Trophoblast cell (in vitro differentiated cells and primary cell): ENCODE measurements around the gene STARD4.

Experiments
- DNase-seq, 2 donors: peaks; one replicate each; pipeline ENCODE4 v3.0.0-alpha.2; 2016
- H2AFZ ChIP-seq: 2 replicates; pipeline ENCODE4 v1.6.1; 2013; ENCODE audit warnings: low read length, moderate library complexity, mild to moderate bottlenecking; ENCODE audit not compliant: insufficient read depth, poor library complexity
- H2AK5ac ChIP-seq: 2 replicates; pipeline ENCODE4 v1.6.1; 2013; ENCODE audit warnings: mild to moderate bottlenecking, low read length
- H2BK120ac ChIP-seq: 2 replicates; pipeline ENCODE4 v1.6.1; 2013; ENCODE audit warnings: low read length, mild to moderate bottlenecking, moderate library complexity; ENCODE audit not compliant: insufficient read depth, poor library complexity
- H2BK12ac ChIP-seq: 2 replicates; pipeline ENCODE4 v1.6.1; 2013; ENCODE audit warnings: mild to moderate bottlenecking, low read length, moderate library complexity
- H2BK5ac ChIP-seq: 2 replicates; pipeline ENCODE4 v1.6.1; 2013; ENCODE audit warnings: low read length, low read depth, moderate library complexity, mild to moderate bottlenecking; ENCODE audit not compliant: poor library complexity
- H3K14ac ChIP-seq: 2 replicates; pipeline ENCODE4 v1.6.1; 2013; ENCODE audit warnings: mild to moderate bottlenecking, low read length
- H3K18ac ChIP-seq: 2 replicates; pipeline ENCODE4 v1.6.1; 2013; ENCODE audit warnings: mild to moderate bottlenecking, low read length
- H3K23ac ChIP-seq: 2 replicates; pipeline ENCODE4 v1.6.1; 2013; ENCODE audit warnings: low read length
- H3K27ac ChIP-seq: 2 replicates; pipeline ENCODE4 v1.5.1; 2013; ENCODE audit warnings: low read depth, mild to moderate bottlenecking, inconsistent platforms, low read length, moderate library complexity
- H3K27me3 ChIP-seq: 2 replicates; pipeline ENCODE4 v1.6.1; 2013; ENCODE audit warnings: inconsistent platforms, mild to moderate bottlenecking, low read length, moderate library complexity; ENCODE audit not compliant: insufficient read depth
- H3K36me3 ChIP-seq, 2 experiments: 1 replicate in 1 of 2; 2 replicates in 1 of 2; pipeline ENCODE4 v1.6.1; 2013; ENCODE audit warnings: low read length in 2 of 2, mild to moderate bottlenecking in 2 of 2, moderate library complexity in 1 of 2; ENCODE audit not compliant: insufficient read depth in 2 of 2, control insufficient read depth in 1 of 2
- H3K4ac ChIP-seq: 2 replicates; pipeline ENCODE4 v1.6.1; 2013; ENCODE audit warnings: low read depth, mild to moderate bottlenecking, low read length, moderate library complexity
- H3K4me1 ChIP-seq, 2 experiments: 1 replicate in 1 of 2; 2 replicates in 1 of 2; pipeline ENCODE4 v1.6.1; 2013; ENCODE audit warnings: low read length in 2 of 2, mild to moderate bottlenecking in 2 of 2, moderate library complexity in 1 of 2; ENCODE audit not compliant: insufficient read depth in 2 of 2, control insufficient read depth in 1 of 2
- H3K4me2 ChIP-seq: 2 replicates; pipeline ENCODE4 v1.6.1; 2013; ENCODE audit warnings: inconsistent platforms, mild to moderate bottlenecking, low read length, moderate library complexity
- H3K4me3 ChIP-seq: 2 replicates; pipeline ENCODE4 v1.5.1; 2013; ENCODE audit warnings: mild to moderate bottlenecking, low read depth, low read length, inconsistent platforms
- H3K79me1 ChIP-seq: one replicate; pipeline ENCODE4 v1.6.1; 2013; ENCODE audit warnings: low read length
- H3K79me2 ChIP-seq: 2 replicates; pipeline ENCODE4 v1.6.1; 2013; ENCODE audit warnings: low read length, mild to moderate bottlenecking; ENCODE audit not compliant: control insufficient read depth, insufficient read depth, poor library complexity
- H3K9ac ChIP-seq: 2 replicates; pipeline ENCODE4 v1.6.1; 2013; ENCODE audit warnings: mild to moderate bottlenecking, low read length
- H3K9me3 ChIP-seq: 2 replicates; pipeline ENCODE4 v1.6.1; 2013; ENCODE audit warnings: low read depth, mild to moderate bottlenecking, control low read depth, inconsistent platforms, low read length; ENCODE audit not compliant: insufficient read depth
- H4K12ac ChIP-seq: 2 replicates; pipeline ENCODE4 v1.6.1; 2013; ENCODE audit warnings: low read depth, mild to moderate bottlenecking, low read length, moderate library complexity
- H4K8ac ChIP-seq: 2 replicates; pipeline ENCODE4 v1.6.1; 2013; ENCODE audit warnings: low read depth, mild to moderate bottlenecking, low read length, moderate library complexity
- H4K91ac ChIP-seq: one replicate; pipeline ENCODE4 v1.6.1; 2013; ENCODE audit warnings: low read depth, mild to moderate bottlenecking, low read length, moderate library complexity
- WGBS: extraction: QIAGEN DNeasy Blood & Tissue Kit; methylation state at CpG from one replicate; pipeline ENCODE4 v1.1.7; 2013; ENCODE audit warnings: missing lambda C conversion rate; ENCODE audit not compliant: insufficient read length, insufficient coverage; ENCODE audit errors: extremely low coverage; 5-methylcytosine and 5-hydroxymethylcytosine counted together

The STARD4 gene

DNA sequence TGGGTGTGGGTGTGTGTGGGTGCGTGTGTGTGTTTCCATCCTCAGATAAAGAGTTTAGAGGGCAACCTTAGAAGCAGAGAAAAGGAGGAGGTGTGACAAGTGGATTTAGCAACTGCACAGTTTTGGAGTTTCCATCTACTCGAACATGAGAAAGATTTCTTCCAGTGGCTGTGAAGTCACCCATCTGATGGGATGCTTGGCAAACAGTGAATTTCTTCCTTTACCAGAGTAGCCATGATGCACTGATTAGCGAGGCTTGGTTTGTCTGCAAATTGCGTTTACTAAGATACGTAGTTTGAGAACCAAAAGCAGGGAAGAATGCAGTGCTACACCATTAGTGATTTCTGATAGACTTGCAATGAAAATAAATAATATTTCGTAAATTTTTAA is 791 bp upstream of the STARD4 start:
- Histone ChIP-seq H2AFZ (peak overlapping the region; percentile 72), H4K12ac (peak overlapping the region; percentile 22), H2BK12ac (peak overlapping the region; percentile 63), H3K27me3 (no peaks in the 10 kb centered on the region), H3K9me3 (no peaks in the 10 kb centered on the region), H3K4ac (peak overlapping the region; percentile 61), H2BK5ac (peak overlapping the region; percentile 93), H3K4me3 (no peak overlapping the region), H2BK120ac (peak overlapping the region; percentile 55), H3K27ac (peak overlapping the region; percentile 92), H3K79me1 (peaks cover 12% of the 10 kb centered on the region), H3K18ac (peak overlapping the region; percentile 90), H3K4me1 (peaks cover 0 to 3% of the 10 kb centered on the region in 2 experiments), H4K8ac (peak overlapping the region; percentile 63), H3K23ac (no peak overlapping the region), H3K79me2 (peaks cover 11% of the 10 kb centered on the region), H2AK5ac (no peak overlapping the region), H3K36me3 (no peaks in the 10 kb centered on the region), H3K9ac (peak overlapping the region; percentile 45), H3K14ac (peak overlapping the region; percentile 64), H4K91ac (peak overlapping the region; percentile 75), H3K4me2 (peak overlapping the region; percentile 80)
- no peak for DNase-seq
- WGBS = no CpG with 5 or more reads among the region's 6 CpGs

DNA sequence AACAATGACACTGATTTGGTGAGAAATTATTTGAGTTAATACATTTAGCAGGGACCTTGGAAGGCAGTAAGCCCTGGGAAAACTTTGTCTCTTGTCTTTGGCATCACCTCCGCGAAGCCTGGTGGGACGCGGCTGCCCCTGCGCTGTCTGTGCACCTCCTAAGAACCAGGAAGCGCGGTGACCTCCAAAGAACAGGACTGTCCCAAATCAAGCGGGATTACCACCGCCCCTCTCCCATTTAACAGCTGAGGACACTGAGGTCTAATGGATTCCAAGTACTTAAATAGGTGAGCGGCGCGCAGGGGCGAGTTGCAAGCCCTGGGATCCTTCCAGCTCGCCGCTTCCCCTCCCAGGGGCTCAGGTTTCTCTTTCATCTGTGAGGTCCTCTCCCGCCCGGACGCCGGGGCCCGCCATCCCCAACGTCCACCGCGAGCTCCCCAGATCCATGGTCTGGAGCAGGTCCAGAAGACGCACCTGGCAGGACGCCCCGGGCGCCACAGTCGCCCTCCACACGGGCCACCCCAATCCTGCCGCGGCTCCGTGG is 432 bp downstream of the STARD4 start:
- H2BK120ac ChIP-seq = peak overlapping the region; percentile 98
- peak overlapping the region; percentile 99 for H3K4me3 ChIP-seq
- peak overlapping the region; percentile 80 for H3K4me2 ChIP-seq
- H3K23ac ChIP-seq = no peak overlapping the region
- H3K18ac ChIP-seq = peak overlapping the region; percentile 99
- peak overlapping the region; percentile 92 for H4K12ac ChIP-seq
- H3K79me1 ChIP-seq = peaks cover 12% of the 10 kb centered on the region
- H2BK12ac ChIP-seq = peak overlapping the region; percentile 93
- H3K4ac ChIP-seq = peak overlapping the region; percentile 99
- no peaks in the 10 kb centered on the region for H3K9me3 ChIP-seq
- peak overlapping the region; percentile 97 for H2AK5ac ChIP-seq
- no peaks in the 10 kb centered on the region for H3K36me3 ChIP-seq
- H4K91ac ChIP-seq = peak overlapping the region; percentile 99
- DNase-seq = peak; percentile 37 to 43
- H4K8ac ChIP-seq = peak overlapping the region; percentile 95
- H3K4me1 ChIP-seq = peaks cover 0 to 3% of the 10 kb centered on the region in 2 experiments
- peaks cover 11% of the 10 kb centered on the region for H3K79me2 ChIP-seq
- WGBS = no CpG with 5 or more reads among the region's 32 CpGs
- peak overlapping the region; percentile 99 for H2BK5ac ChIP-seq
- H3K14ac ChIP-seq = peak overlapping the region; percentile 99
- H3K9ac ChIP-seq = peak overlapping the region; percentile 94
- no peaks in the 10 kb centered on the region for H3K27me3 ChIP-seq
- peak overlapping the region; percentile 96 for H2AFZ ChIP-seq
- peak overlapping the region; percentile 96 for H3K27ac ChIP-seq

DNA sequence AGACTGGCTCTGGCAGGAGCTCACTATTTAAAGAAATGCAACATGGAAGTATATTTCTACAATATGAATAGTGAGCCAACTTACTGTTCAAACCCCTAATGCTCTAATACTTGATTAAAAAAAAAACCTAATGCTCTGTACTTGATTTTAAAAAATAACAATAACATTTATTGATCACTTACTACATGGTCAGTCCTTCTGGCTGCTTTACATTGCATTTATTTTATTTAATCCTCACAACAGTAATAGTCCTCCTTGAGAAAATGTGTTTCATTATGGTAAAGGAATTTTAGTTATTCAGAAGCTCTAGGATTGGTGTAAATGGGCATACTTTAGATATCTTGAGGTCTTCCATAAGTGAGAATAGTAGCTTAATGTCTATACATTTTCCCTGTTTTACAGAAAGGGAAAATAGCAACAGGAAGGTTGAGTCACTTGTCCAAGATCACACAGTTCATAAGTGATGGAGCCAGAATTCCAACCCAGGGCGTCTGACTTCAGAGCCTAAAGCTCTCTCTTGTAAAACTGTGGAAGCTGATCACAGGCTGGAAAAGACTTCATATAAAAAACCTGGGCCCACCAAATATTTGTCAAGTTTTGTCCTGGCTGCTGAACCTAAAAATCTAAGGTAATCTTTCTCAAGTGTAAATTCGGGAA is 1.0 kb downstream of the STARD4 start:
- H3K36me3 ChIP-seq = no peaks in the 10 kb centered on the region
- peak overlapping the region; percentile 80 for H3K4me2 ChIP-seq
- peaks cover 11% of the 10 kb centered on the region for H3K79me2 ChIP-seq
- no peak overlapping the region for H2AK5ac ChIP-seq
- H2AFZ ChIP-seq = no peak overlapping the region
- H3K14ac ChIP-seq = no peak overlapping the region
- H3K4me3 ChIP-seq = peak overlapping the region; percentile 99
- H3K9me3 ChIP-seq = no peaks in the 10 kb centered on the region
- no peak overlapping the region for H3K27ac ChIP-seq
- H2BK120ac ChIP-seq = peak overlapping the region; percentile 98
- no CpG with 5 or more reads among the region's 2 CpGs for WGBS
- H4K12ac ChIP-seq = no peak overlapping the region
- H3K79me1 ChIP-seq = peaks cover 12% of the 10 kb centered on the region
- peak overlapping the region; percentile 99 for H3K4ac ChIP-seq
- H3K18ac ChIP-seq = no peak overlapping the region
- no peak overlapping the region for H3K9ac ChIP-seq
- DNase-seq = peak; percentile 6 to 43
- no peaks in the 10 kb centered on the region for H3K27me3 ChIP-seq
- no peak overlapping the region for H4K8ac ChIP-seq
- H2BK12ac ChIP-seq = no peak overlapping the region
- no peak overlapping the region for H2BK5ac ChIP-seq
- peaks cover 0 to 3% of the 10 kb centered on the region in 2 experiments for H3K4me1 ChIP-seq
- H4K91ac ChIP-seq = no peak overlapping the region
- H3K23ac ChIP-seq = no peak overlapping the region

DNA sequence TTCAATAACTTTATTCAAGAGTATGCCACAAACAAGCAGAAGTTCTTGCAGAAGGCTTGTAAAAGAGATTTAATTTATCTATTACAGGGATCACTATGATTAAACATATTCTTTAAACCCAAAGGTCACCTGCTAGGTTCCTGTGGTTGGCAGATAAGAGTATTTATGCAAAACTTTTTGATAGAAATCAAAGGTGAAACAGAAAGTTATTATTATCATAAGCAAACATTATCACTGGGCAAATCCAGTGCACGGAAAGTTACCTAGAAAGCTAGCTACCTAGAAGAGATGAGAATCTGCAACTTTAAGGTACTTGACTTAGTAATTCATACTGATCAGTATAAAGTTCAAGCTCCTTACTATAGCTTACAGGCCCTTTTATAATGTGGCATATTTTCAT is 3.2 kb downstream of the STARD4 start:
- Histone ChIP-seq H3K4me1 (peaks cover 0 to 3% of the 10 kb centered on the region in 2 experiments), H3K4ac (no peak overlapping the region), H3K9ac (no peak overlapping the region), H3K27me3 (no peaks in the 10 kb centered on the region), H3K14ac (no peak overlapping the region), H2BK12ac (no peak overlapping the region), H4K8ac (no peak overlapping the region), H2BK5ac (no peak overlapping the region), H3K4me3 (no peak overlapping the region), H4K91ac (no peak overlapping the region), H3K18ac (no peak overlapping the region), H3K23ac (no peak overlapping the region), H2AK5ac (no peak overlapping the region), H2BK120ac (no peak overlapping the region), H3K4me2 (no peak overlapping the region), H4K12ac (no peak overlapping the region), H3K36me3 (peaks cover 2 to 3% of the 10 kb centered on the region in 2 experiments), H2AFZ (no peak overlapping the region), H3K79me1 (peaks cover 12% of the 10 kb centered on the region), H3K79me2 (peaks cover 13% of the 10 kb centered on the region), H3K9me3 (no peaks in the 10 kb centered on the region), H3K27ac (no peak overlapping the region)
- no peak for DNase-seq
- WGBS = no CpG with 5 or more reads among the region's 1 CpG
